Endothelial cell of umbilical vein (primary cell): ENCODE measurements around the gene TEKT5. TPM values are rescaled to one million over a fixed set of nuclear protein-coding genes. Genes with fewer than 3 reads are reported as not detected.

Experiments
- BruUV-seq: library from RNA; stranded (reverse); fragments of 400-500 nt; replicated peaks from 2 replicates; lab custom pipeline; 2021; lab: Mats Ljungman, UMichigan
- CTCF ChIA-PET: fragments of 300-600, 350-600 bp; sonication (Branson Sonifier 250); formaldehyde crosslinking; loops from one replicate; lab custom pipeline; 2021; ENCODE audit warnings: antibody characterized with exemption, inconsistent platforms; lab: Charles Lee
- POLR2A ChIA-PET: fragments of 300-600, 350-600 bp; sonication (Branson Sonifier 250); formaldehyde crosslinking; loops from one replicate; lab custom pipeline; 2021; ENCODE audit warnings: antibody characterized with exemption, inconsistent platforms; lab: Charles Lee
- DNase-seq: peaks from one replicate; pipeline ENCODE4 v3.0.0-alpha.2; 2011; ENCODE audit warnings: low read depth, low spot score
- FAIRE-seq: peaks from 2 replicates; lab custom pipeline; 2011; peaks lifted over from hg19 to GRCh38; lab: Jason Lieb, UNC
- H2AFZ ChIP-seq: 2 replicates; pipeline ENCODE4 v1.6.0; 2012; ENCODE audit warnings: low read depth, low read length, control low read depth, inconsistent platforms
- H3K27ac ChIP-seq: 2 replicates; pipeline ENCODE4 v1.5.1; 2011; ENCODE audit warnings: low read depth, mild to moderate bottlenecking, control low read depth, low read length, moderate library complexity; ENCODE audit not compliant: insufficient read depth
- H3K27me3 ChIP-seq, 2 experiments: 2 replicates each; pipeline versions ENCODE4 v1.6.0 to v1.6.1; 2011; ENCODE audit warnings: low read length in 2 of 2, mixed read lengths in 1 of 2; ENCODE audit not compliant: control insufficient read depth in 2 of 2, insufficient read depth in 2 of 2
- H3K36me3 ChIP-seq, 2 experiments: 2 replicates in 1 of 2; 3 replicates in 1 of 2; pipeline ENCODE4 v1.5.1; 2011; ENCODE audit warnings: low read length in 2 of 2, mild to moderate bottlenecking in 1 of 2, moderate library complexity in 1 of 2; ENCODE audit not compliant: control insufficient read depth in 2 of 2, insufficient read depth in 2 of 2; ENCODE audit errors: extremely low read depth in 1 of 2
- H3K4me1 ChIP-seq: 3 replicates; pipeline ENCODE4 v1.5.1; 2011; ENCODE audit warnings: mild to moderate bottlenecking, low read length; ENCODE audit not compliant: control insufficient read depth, insufficient read depth; ENCODE audit errors: extremely low read depth
- H3K4me2 ChIP-seq: 2 replicates; pipeline ENCODE4 v1.6.1; 2011; ENCODE audit warnings: low read length, control low read depth, mixed read lengths; ENCODE audit not compliant: insufficient read depth
- H3K4me3 ChIP-seq, 3 experiments: fragments of 200-600 bp in 1 of 3; sonication (generic), shearing (Covaris generic) in 1 of 3; replicated peaks in 1 of 3; 2 replicates each; pipeline ENCODE4 v1.5.1; 2011 to 2016; ENCODE audit warnings: control low read depth in 3 of 3, low read length in 3 of 3, mild to moderate bottlenecking in 2 of 3, inconsistent platforms in 1 of 3, low read depth in 1 of 3, moderate library complexity in 1 of 3; ENCODE audit not compliant: insufficient read depth in 1 of 3
- H3K79me2 ChIP-seq: 2 replicates; pipeline ENCODE4 v1.6.0; 2012; ENCODE audit warnings: low read length, inconsistent platforms; ENCODE audit not compliant: control insufficient read depth, insufficient read depth
- H3K9ac ChIP-seq: replicated peaks from 2 replicates; pipeline ENCODE3; 2011; ENCODE audit warnings: low read length, control low read depth; ENCODE audit not compliant: insufficient read depth; ENCODE audit errors: extremely low read depth
- H3K9me1 ChIP-seq: replicated peaks from 3 replicates; pipeline ENCODE4 v1.6.0; 2011; ENCODE audit warnings: mild to moderate bottlenecking, low read length; ENCODE audit not compliant: control insufficient read depth, insufficient read depth; ENCODE audit errors: extremely low read depth
- H3K9me3 ChIP-seq: replicated peaks from 2 replicates; pipeline ENCODE4 v1.5.1; 2012; ENCODE audit warnings: low read length, inconsistent platforms; ENCODE audit not compliant: control insufficient read depth, insufficient read depth
- H4K20me1 ChIP-seq: replicated peaks from 2 replicates; pipeline ENCODE3; 2011; ENCODE audit warnings: mild to moderate bottlenecking, low read length; ENCODE audit not compliant: control insufficient read depth, insufficient read depth; ENCODE audit errors: extremely low read depth
- EZH2 ChIP-seq: IDR thresholded peaks from 2 replicates; pipeline ENCODE4 v1.6.1; 2012; ENCODE audit warnings: borderline replicate concordance, low read depth, mild to moderate bottlenecking, moderate library complexity, low read length, inconsistent platforms; ENCODE audit not compliant: severe bottlenecking
- FOS ChIP-seq: IDR thresholded peaks from 2 replicates; pipeline ENCODE4 v1.6.1; 2011; ENCODE audit warnings: mild to moderate bottlenecking, low read length, moderate library complexity, borderline replicate concordance; ENCODE audit not compliant: insufficient read depth
- GATA2 ChIP-seq: IDR thresholded peaks from 2 replicates; pipeline ENCODE4 v1.7.0; 2011; ENCODE audit warnings: low read depth, mild to moderate bottlenecking, moderate library complexity, mixed read lengths, low read length; ENCODE audit not compliant: insufficient read length, insufficient read depth
- JUN ChIP-seq: IDR thresholded peaks from 2 replicates; pipeline ENCODE4 v1.6.1; 2011; ENCODE audit warnings: borderline replicate concordance, low read depth; ENCODE audit not compliant: insufficient read length, insufficient read depth
- MYC ChIP-seq: IDR thresholded peaks from one replicate; pipeline ENCODE4 v1.6.1; 2011; ENCODE audit warnings: mild to moderate bottlenecking, low read depth, low read length
- POLR2A ChIP-seq: IDR thresholded peaks from 2 replicates; pipeline ENCODE4 v1.6.1; 2012; ENCODE audit warnings: low read depth, mild to moderate bottlenecking, control low read depth, low read length
- POLR2AphosphoS5 ChIP-seq: IDR thresholded peaks from 2 replicates; pipeline ENCODE4 v1.6.1; 2012; ENCODE audit warnings: low read depth, mild to moderate bottlenecking, control low read depth, low read length, moderate library complexity; ENCODE audit not compliant: insufficient read depth
- dilution Hi-C: fragments of 300-500 bp; cut with MboI; formaldehyde crosslinking; loops from one replicate; pipeline ENCODE4 v1.15.0; 2019; ENCODE audit warnings: low sequenced_read_pairs; ENCODE audit not compliant: extremely low pct_ligation_motif_present
- intact Hi-C: fragments of 100-400 bp; cut with micrococcal nuclease; formaldehyde crosslinking; loops from one replicate; pipeline ENCODE4 v1.10.0; 2022
- polyA plus RNA-seq, 4 experiments: library from polyadenylated mRNA; depleted of rRNA in 3 of 4; stranded (reverse) in 3 of 4; unstranded in 1 of 4; fragments of >200 nt; gene quantifications; 2 replicates each; pipeline versions ENCODE4 v1.2.1 to v1.2.3, GENCODE V29; 2011 to 2012; ENCODE audit warnings: missing spikeins in 1 of 4
- total RNA-seq: library from RNA; stranded (reverse); gene quantifications from 2 replicates; pipeline ENCODE4 v1.2.3, GENCODE V29; 2021
- TF ChIP-seq, protein P1 (sequence below), 2 donors: IDR thresholded peaks; 1 replicate in 1 of 2; 2 replicates in 1 of 2; pipeline ENCODE4 v1.5.1; 2011; ENCODE audit warnings: low read length in 2 of 2, mild to moderate bottlenecking in 2 of 2, moderate library complexity in 2 of 2, control low read depth in 1 of 2, inconsistent platforms in 1 of 2, low read depth in 1 of 2; ENCODE audit not compliant: insufficient read depth in 1 of 2; ENCODE audit errors: extremely low read depth in 1 of 2
- TF ChIP-seq, protein P2 (sequence below): IDR thresholded peaks from 2 replicates; pipeline ENCODE4 v1.6.1; 2011; ENCODE audit not compliant: insufficient read depth, insufficient read length

TEKT5 gene
- total and polyA plus RNA-seq, 2 donors (not counting 3 experiments of a cell fraction or from before 2014, with no cell fraction given) = not detected

DNA sequence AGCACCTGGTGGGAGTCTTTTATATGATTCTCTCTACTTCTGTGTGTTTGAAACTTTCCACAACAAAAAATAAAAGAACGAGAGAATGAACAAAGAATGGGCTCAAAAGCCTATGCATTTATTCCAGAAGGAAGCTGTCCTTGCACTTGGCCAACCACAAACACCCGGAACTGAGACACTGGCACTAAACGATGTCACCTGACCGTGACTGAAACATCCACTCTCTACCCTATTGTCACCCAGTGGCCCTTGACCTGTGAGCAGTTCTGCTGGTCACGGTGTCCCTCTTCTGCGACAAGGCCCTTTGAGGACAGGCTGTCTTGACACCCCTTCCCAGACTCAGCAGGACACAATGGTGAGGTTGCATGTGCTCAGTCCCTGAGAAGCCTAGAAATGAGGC is 56.6 kb downstream of the TEKT5 start:
- H3K27ac ChIP-seq = no peak overlapping the region
- ChIA-PET CTCF (no interaction called here), POLR2A (no interaction called here)
- no peaks in the 10 kb centered on the region for H3K79me2 ChIP-seq
- no peaks in the 10 kb centered on the region for H3K9me1 ChIP-seq
- no peak overlapping the region for H3K9ac ChIP-seq
- no peak for TF ChIP-seq POLR2A
- no peak for TF ChIP-seq POLR2AphosphoS5
- no peak for FAIRE-seq
- BruUV-seq = no TSS peak
- dilution Hi-C loops = no loop called here
- no peak overlapping the region for H3K4me3 ChIP-seq
- no peaks in the 10 kb centered on the region for H3K36me3 ChIP-seq
- H2AFZ ChIP-seq = no peak overlapping the region
- no peak overlapping the region for H3K4me2 ChIP-seq
- no peaks in the 10 kb centered on the region for H3K27me3 ChIP-seq
- H3K4me1 ChIP-seq = no peaks in the 10 kb centered on the region
- intact Hi-C loops = no loop called here
- no peaks in the 10 kb centered on the region for H3K9me3 ChIP-seq
- no peak for DNase-seq
- no peaks in the 10 kb centered on the region for H4K20me1 ChIP-seq

DNA sequence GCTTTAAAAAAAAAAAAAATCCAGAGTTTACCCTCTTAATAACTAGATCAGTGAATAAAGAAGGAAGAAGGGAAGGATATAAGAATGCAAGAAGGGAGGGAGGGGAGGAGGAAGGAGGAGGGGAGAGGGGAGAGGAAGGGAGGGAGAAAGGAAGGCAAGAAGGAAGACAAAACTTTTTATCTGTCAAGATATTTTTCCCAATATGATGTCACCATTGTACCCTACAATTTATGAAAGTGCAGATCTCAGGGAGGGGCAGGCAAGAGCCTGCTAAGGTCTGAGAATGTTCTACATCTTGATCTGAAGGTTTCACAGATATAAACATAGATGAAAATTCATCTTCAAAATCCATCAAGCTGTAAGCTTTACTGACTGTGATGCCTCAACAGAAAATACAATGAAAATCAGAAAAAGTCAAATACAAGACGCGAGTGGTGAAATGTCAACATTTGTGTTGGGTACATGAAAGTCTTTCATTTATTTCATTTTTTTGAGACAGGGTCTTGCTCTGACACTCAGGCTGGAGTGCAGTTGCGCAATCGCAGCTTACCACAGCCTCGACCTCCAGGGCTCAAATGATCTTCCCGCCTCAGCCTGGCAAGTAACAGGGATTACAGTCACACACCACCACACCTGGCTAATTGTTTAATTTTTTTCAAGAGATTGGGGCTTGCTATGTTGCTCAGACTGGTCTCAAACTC is 57.2 kb downstream of the TEKT5 start:
- H3K27ac ChIP-seq = no peak overlapping the region
- H3K79me2 ChIP-seq = no peaks in the 10 kb centered on the region
- H3K36me3 ChIP-seq = no peaks in the 10 kb centered on the region
- H3K27me3 ChIP-seq = no peaks in the 10 kb centered on the region
- no peaks in the 10 kb centered on the region for H3K4me1 ChIP-seq
- H3K9ac ChIP-seq = no peak overlapping the region
- no TSS peak for BruUV-seq
- FAIRE-seq (no peak), DNase-seq (no peak)
- POLR2A ChIA-PET = no interaction called here
- no peaks in the 10 kb centered on the region for H4K20me1 ChIP-seq
- no peaks in the 10 kb centered on the region for H3K9me1 ChIP-seq
- no peak for TF ChIP-seq MYC
- no peak for TF ChIP-seq JUN
- no peak for TF ChIP-seq EZH2
- TF ChIP-seq, protein P1, sequence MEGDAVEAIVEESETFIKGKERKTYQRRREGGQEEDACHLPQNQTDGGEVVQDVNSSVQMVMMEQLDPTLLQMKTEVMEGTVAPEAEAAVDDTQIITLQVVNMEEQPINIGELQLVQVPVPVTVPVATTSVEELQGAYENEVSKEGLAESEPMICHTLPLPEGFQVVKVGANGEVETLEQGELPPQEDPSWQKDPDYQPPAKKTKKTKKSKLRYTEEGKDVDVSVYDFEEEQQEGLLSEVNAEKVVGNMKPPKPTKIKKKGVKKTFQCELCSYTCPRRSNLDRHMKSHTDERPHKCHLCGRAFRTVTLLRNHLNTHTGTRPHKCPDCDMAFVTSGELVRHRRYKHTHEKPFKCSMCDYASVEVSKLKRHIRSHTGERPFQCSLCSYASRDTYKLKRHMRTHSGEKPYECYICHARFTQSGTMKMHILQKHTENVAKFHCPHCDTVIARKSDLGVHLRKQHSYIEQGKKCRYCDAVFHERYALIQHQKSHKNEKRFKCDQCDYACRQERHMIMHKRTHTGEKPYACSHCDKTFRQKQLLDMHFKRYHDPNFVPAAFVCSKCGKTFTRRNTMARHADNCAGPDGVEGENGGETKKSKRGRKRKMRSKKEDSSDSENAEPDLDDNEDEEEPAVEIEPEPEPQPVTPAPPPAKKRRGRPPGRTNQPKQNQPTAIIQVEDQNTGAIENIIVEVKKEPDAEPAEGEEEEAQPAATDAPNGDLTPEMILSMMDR (IDR thresholded peaks at IDR 0.05; ENCODE audit: extremely low read depth in 1 of 2, insufficient read depth in 1 of 2, low read depth in 1 of 2, low read length in 2 of 2) = no peak
- no peak for TF ChIP-seq POLR2A
- no peak for TF ChIP-seq POLR2AphosphoS5
- no peak for TF ChIP-seq GATA2
- TF ChIP-seq FOS = no peak
- TF ChIP-seq, protein P2, sequence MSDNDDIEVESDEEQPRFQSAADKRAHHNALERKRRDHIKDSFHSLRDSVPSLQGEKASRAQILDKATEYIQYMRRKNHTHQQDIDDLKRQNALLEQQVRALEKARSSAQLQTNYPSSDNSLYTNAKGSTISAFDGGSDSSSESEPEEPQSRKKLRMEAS = no peak
- dilution Hi-C loops (no loop called here), intact Hi-C loops (no loop called here)
- H2AFZ ChIP-seq = no peak overlapping the region
- H3K4me2 ChIP-seq = no peak overlapping the region
- CTCF ChIA-PET = no interaction called here
- H3K9me3 ChIP-seq = no peaks in the 10 kb centered on the region
- no peak overlapping the region for H3K4me3 ChIP-seq
